Measurements from ENCODE around the gene CYB5RL. TPM values are rescaled to one million over a fixed set of nuclear protein-coding genes. Genes with fewer than 3 reads are reported as not detected.
"Not testable (repeated sequence)": the region's sequence is repeated elsewhere in the genome, so short reads cannot be mapped to it uniquely, and the experiment has no call there.

Gene CYB5RL
- total RNA-seq, 4 donors from 2014 or later: 2.2 to 4.1 (median 3.0) TPM

DNA sequence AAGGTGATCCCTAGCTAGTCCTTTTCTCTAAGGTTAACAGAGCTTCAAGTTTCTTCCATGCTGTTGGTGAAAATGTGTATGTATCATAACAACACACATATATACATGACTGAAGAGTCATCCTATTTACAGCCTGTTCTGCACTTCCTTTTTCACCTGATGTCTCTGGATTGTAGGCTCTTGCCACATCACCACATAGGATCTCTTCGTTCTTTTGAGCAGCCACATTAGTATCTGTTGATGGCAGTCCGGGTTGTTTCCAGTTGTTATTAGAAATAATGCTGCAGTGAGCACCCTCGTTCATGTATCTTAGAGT is 19.8 kb upstream of the CYB5RL start:
- H3K27ac ChIP-seq: peak overlapping the region in 3 of 4 donors; percentile 48 to 73 (median 69)
- H3K27me3 ChIP-seq: no peaks in the 10 kb centered on the region
- ATAC-seq: no peak
- no peaks in the 10 kb centered on the region for H3K9me3 ChIP-seq
- TF ChIP-seq, protein P1, sequence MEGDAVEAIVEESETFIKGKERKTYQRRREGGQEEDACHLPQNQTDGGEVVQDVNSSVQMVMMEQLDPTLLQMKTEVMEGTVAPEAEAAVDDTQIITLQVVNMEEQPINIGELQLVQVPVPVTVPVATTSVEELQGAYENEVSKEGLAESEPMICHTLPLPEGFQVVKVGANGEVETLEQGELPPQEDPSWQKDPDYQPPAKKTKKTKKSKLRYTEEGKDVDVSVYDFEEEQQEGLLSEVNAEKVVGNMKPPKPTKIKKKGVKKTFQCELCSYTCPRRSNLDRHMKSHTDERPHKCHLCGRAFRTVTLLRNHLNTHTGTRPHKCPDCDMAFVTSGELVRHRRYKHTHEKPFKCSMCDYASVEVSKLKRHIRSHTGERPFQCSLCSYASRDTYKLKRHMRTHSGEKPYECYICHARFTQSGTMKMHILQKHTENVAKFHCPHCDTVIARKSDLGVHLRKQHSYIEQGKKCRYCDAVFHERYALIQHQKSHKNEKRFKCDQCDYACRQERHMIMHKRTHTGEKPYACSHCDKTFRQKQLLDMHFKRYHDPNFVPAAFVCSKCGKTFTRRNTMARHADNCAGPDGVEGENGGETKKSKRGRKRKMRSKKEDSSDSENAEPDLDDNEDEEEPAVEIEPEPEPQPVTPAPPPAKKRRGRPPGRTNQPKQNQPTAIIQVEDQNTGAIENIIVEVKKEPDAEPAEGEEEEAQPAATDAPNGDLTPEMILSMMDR (IDR thresholded peaks at IDR 0.05): no peak
- H3K4me3 ChIP-seq: no peak overlapping the region
- peaks cover 0 to 54% of the 10 kb centered on the region in 2 donors for H3K36me3 ChIP-seq
- 24 to 26% methylated on average over 3 of the region's 3 CpGs for WGBS, 2 donors (ENCODE audit: low coverage in 1 of 2)
- peaks cover 0 to 37% (median 14%) of the 10 kb centered on the region in 3 donors for H3K4me1 ChIP-seq

DNA sequence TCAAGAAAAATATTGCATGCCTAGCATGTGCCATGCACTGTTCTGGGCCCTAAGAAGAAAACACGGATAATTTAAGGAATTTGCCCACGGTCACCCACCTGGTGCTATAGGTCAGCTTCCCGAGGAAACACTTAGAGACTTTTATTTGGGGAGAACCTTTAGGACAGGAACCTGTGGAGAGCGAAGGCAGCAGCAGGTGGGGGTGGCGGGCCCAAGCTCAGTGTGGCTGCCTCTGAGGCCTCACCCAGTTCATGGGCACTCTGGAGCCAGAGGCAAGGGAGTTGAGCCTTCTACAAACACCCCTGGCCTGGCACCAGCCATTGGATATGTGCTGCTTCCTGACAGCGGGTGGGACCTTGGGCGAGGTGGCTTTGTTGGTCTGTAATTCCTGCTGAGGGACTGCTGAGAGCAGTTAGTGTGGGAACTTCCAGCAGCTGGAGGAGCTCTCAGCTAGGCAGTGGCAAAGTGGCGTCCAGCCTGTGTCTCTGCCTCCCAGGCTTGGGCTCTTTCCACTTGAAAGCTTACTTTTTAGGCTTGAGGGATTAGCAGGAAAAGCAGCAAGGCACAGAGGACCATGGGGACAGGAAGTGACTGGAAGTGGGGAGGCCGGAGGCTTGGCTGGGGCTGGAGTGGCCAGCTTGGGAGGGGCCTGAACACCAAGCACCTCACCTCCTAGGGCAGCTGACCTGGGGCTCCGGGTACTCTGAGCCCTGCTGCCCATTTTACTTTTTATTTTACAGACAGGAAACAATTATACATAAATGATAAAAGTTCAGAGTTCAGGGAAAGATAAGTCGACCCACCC is 19.3 kb upstream of the CYB5RL start:
- ATAC-seq: no peak
- 50 to 81% methylated on average over 7 to 8 of the region's 11 CpGs for WGBS, 2 donors (ENCODE audit: low coverage in 1 of 2)

DNA sequence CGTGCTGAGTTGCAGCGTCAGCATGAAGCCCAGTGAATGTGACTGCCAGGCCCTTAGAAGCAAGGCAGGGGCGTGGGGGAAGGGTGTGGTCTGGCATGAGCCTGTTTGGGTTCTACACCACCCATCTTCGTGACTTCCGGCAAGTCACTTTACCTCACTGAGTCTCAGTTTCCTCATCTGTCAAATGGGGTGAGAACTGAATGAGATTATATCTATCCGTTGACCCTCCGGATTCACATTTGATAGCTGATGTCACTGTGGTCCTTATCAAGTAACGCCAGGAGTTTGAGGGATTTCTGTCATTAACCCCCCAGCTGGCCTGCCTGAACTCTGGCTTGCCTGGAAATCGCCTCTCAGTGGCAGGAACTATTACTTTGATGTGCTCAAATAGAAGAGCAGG is 15.7 kb upstream of the CYB5RL start:
- H3K9me3 ChIP-seq: no peaks in the 10 kb centered on the region
- peaks cover 0 to 22% (median 14%) of the 10 kb centered on the region in 3 donors for H3K4me1 ChIP-seq
- 73 to 88% methylated on average over 3 to 4 of the region's 9 CpGs for WGBS, 2 donors (ENCODE audit: low coverage in 1 of 2)
- TF ChIP-seq EP300 (IDR thresholded peaks at IDR 0.05): no peak
- TF ChIP-seq, protein P1 (IDR thresholded peaks at IDR 0.05): no peak
- TF ChIP-seq POLR2AphosphoS5 (IDR thresholded peaks at IDR 0.05): no peak
- TF ChIP-seq POLR2A (IDR thresholded peaks at IDR 0.05): no peak
- no peak for ATAC-seq
- H3K27me3 ChIP-seq: no peaks in the 10 kb centered on the region
- peaks cover 2 to 89% of the 10 kb centered on the region in 2 donors for H3K36me3 ChIP-seq
- H3K4me3 ChIP-seq: no peak overlapping the region
- H3K27ac ChIP-seq: no peak overlapping the region

More for the DNA sequence above, 19.3 kb upstream of the CYB5RL start:
- Histone ChIP-seq H3K36me3 (peaks cover 0 to 54% of the 10 kb centered on the region in 2 donors), H3K4me1 (peaks cover 0 to 37% (median 14%) of the 10 kb centered on the region in 3 donors), H3K27me3 (no peaks in the 10 kb centered on the region), H3K9me3 (no peaks in the 10 kb centered on the region), H3K4me3 (no peak overlapping the region), H3K27ac (peak overlapping the region in 3 of 4 donors; percentile 48 to 73 (median 69))
- TF ChIP-seq POLR2AphosphoS5 (IDR thresholded peaks at IDR 0.05) (no peak), POLR2A (IDR thresholded peaks at IDR 0.05) (no peak), EP300 (IDR thresholded peaks at IDR 0.05) (no peak)
- TF ChIP-seq, protein P1 (IDR thresholded peaks at IDR 0.05): no peak

DNA sequence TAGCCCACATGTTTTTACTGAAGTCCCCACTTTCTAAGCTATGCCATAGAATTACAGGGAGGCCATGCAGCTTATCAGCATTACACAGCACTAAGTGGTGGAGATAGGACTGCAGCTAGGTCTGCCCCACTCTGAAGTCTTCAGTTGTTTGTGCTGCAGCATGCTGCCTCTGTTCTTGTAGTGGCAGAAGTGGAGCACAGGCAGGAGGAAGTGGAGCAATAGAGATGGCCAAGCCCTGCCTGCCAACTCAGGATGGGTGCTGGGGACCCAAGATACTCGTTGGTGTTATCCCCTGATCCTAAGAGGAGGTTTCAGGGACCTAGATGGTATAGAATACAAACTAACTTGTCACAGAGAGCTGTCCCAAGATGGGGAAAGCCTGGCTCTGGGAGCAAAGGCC is 13.0 kb upstream of the CYB5RL start:
- no peak for TF ChIP-seq POLR2AphosphoS5 (IDR thresholded peaks at IDR 0.05)
- TF ChIP-seq POLR2A (IDR thresholded peaks at IDR 0.05): no peak
- TF ChIP-seq, protein P1 (IDR thresholded peaks at IDR 0.05): no peak
- TF ChIP-seq EP300 (IDR thresholded peaks at IDR 0.05): no peak
- ATAC-seq: no peak
- H3K27ac ChIP-seq: no peak overlapping the region
- no peaks in the 10 kb centered on the region for H3K27me3 ChIP-seq
- no CpG with 5 or more reads among the region's 1 CpG for WGBS, 2 donors (ENCODE audit: low coverage in 1 of 2)
- H3K36me3 ChIP-seq: peaks cover 2 to 100% of the 10 kb centered on the region in 2 donors
- H3K4me1 ChIP-seq: no peaks in the 10 kb centered on the region
- H3K4me3 ChIP-seq: no peak overlapping the region
- H3K9me3 ChIP-seq: no peaks in the 10 kb centered on the region

DNA sequence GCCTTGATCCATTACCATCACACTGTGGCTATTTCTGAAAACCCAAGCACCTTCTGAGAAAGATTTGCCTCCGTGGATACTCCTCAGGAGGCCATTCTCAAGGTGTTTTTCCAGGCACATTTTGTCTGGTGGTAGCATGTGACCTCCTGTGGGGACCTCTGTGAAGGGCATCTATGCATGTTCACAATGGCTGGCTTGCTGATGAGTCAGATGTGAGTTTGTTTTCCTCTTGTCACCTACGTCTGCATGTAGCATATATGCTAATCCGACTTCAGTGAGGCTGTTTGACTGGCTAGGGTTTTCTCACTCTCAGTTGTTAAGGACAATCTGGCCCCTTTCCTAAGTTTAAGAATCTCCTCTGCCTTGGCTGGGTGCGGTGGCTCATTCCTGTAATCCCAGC is 8.1 kb upstream of the CYB5RL start:
- H3K27me3 ChIP-seq, H3K4me3 ChIP-seq, H3K27ac ChIP-seq, ATAC-seq, H3K9me3 ChIP-seq, H3K4me1 ChIP-seq: not testable (repeated sequence)
- H3K36me3 ChIP-seq: peaks cover 2 to 94% of the 10 kb centered on the region in 2 donors
- 79% methylated on average over 3 of the region's 4 CpGs; no CpG with 5 or more reads in 1 of the 2 donors for WGBS, 2 donors (ENCODE audit: low coverage in 1 of 2)
